GM21390 (cell line): ENCODE measurements around the gene PARK7.
"Not testable (repeated sequence)": the region's sequence is repeated elsewhere in the genome, so short reads cannot be mapped to it uniquely, and the experiment has no call there.

Experiments
- ATAC-seq: cut with Tn5 transposase; IDR thresholded peaks from one replicate; pipeline ENCODE4 v1.9.1; 2021; ENCODE audit not compliant: unreplicated experiment

The PARK7 gene

GRCh38 chr1:7942214-7942921 lies 19.1 kb upstream of the PARK7 start:
- ATAC-seq: no peak

DNA sequence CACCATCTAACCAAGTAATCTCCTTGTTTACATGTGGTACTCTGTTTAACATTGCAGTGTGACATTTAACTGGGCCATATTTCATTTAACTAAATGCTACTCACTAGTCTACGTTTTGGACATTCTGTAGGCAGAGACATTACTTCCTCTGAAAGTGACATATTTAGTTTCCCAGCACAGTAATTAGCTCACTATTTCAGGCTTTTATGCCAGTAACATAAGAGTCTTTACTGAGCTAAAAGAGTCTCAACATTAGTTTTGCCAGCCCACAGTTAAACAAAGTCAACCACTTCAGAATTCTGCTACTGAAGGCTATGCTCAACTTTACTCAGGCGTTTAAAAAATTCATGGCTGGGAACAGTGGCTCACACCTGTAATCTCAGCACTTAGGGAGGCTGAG lies 18.3 kb upstream of the PARK7 start:
- no peak for ATAC-seq

GRCh38 chr1:7948960-7949359 lies 12.6 kb upstream of the PARK7 start:
- ATAC-seq: no peak

DNA sequence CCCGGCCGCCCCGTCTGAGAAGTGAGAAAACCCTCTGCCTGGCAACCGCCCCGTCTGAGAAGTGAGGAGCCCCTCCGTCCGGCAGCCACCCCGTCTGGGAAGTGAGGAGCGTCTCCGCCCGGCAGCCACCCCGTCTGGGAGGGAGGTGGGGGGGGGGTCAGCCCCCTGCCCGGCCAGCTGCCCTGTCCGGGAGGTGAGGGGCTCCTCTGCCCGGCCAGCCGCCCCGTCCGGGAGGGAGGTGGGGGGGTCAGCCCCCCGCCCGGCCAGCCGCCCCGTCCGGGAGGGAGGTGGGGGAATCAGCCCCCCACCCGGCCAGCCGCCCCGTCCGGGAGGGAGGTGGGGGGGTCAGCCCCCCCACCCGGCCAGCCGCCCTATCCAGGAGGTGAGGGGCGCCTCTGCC lies 8.7 kb upstream of the PARK7 start:
- ATAC-seq: not testable (repeated sequence)

- peak; percentile 98 for ATAC-seq
Measured at GRCh38 chr1:7953850-7954609, 7.5 kb upstream of the PARK7 start.

DNA sequence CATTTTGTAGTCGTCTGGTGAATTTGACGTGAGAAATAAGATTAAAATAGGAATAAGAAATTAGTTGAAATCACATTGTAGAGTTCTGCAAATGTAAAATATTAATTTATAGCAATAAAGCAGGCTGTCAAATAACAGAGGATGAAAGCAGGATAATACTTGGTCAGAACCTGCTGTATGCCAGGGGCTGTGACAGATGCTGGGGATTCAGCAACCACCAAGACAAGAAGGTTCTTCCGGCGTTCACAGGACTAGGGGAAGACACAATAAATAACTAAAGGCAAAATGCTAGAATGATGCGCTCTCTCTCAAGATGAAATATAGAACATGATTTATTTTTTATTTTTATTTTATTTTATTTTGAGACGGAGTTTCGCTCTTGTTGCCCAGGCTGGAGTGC lies 6.8 kb upstream of the PARK7 start:
- ATAC-seq: no peak

DNA sequence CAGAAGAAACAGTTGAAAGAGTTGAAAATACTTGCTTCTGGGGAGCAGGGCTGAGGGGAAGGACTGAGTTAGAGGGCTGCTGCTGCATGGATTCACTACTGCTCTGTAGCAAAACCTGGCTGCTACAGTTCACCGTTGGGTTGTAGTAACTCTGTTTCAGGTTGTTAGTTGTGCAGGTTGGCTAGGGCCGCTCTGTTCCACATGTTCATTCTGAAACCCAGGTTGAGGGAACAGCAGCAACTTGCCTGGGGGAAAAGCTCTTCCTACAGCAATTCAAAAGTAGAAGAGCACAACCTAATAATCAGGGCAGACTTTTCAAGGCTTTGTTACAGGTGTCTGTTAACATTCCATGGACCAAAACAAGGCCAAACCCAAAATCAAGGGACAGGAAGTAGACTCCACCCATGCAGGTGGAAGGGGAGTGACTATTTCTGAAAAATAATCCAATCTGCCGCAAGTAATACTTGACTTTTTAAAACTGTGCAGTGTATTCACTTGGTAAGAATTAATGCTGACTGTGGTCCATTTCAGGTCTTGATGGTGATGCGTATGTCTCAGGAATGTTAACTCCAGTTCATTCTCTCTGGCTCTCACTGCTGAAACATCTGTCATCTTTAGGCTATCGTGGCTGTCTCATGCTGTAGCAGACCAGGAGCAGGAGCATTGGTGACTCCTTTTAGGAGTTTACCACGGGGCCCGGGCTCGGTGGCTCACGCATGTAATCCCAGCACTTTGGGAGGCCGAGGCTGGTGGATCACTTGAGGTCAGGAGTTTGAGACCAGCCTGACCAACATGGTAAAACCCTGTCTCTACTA lies 5.1 kb upstream of the PARK7 start:
- ATAC-seq: no peak

- ATAC-seq: no peak
Measured at GRCh38 chr1:7960165-7960564, 1.3 kb upstream of the PARK7 start.

DNA sequence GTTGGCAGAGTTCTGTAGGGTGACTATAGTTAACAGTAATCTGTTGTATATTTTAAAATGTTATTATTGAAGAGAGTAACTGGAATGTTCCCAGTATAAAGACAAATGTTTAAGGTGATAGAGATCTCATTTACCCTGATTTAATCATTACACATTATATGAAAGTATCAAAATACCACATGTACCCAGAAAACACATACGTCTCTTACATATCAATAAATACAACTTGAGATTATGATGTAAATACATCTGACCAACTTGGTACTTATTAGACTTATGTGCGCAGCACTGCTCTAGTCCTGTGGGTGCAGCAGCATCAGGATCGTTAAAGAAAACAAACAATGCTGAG lies 670 bp upstream of the PARK7 start:
- no peak for ATAC-seq

GRCh38 chr1:7962014-7962335 lies 464 bp downstream of the PARK7 start:
- ATAC-seq: peak; percentile 9

DNA sequence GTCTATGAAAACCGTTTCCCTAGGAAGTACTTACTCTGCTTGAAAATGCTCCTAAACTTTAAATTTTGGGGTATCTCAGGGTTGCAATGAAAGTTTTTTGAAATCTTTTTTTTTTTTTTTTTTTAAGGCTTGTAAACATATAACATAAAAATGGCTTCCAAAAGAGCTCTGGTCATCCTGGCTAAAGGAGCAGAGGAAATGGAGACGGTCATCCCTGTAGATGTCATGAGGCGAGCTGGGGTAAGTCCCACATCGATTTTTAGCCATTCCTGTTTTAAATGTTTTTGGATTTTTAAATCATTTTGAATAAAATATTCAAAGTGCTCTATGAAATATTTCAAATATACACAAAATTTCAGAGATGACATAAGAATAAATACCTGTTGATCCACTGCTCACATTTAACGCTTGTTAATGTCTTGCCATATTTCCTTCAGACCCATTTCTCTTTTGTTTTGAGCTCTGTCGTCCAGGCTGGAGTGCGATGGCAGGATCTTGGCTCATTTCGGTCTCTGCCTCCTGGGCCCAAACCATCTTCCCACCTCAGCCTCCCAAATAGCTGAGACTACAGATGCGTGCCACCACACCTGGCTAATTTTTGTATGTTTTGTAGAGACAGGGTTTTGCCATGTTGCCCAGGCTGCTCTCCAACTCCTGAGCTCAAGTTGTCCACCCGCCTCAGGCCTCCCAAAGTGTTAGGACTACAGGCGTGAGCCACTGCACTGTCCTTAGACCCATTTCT lies 1.3 kb downstream of the PARK7 start:
- ATAC-seq: no peak

- not testable (repeated sequence) for ATAC-seq
Measured at GRCh38 chr1:7963378-7963730, 1.8 kb downstream of the PARK7 start.

DNA sequence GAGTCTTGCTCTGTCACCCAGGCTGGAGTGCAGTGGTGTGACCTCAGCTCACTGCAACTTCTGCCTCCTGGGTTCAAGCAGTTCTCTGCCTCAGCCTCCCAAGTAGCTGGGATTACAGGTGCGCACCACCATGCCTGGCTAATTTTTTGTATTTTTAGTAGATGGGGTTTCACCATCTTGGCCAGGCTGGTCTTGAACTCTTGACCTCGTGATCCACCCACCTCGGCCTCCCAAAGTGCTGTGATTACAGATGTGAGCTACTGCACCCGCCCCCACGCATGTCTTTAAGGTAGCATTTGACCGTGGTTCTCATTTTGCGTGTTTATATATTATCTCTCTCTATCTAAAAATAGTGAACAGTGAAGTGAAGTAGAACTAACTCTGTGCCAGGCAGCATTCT lies 2.3 kb downstream of the PARK7 start:
- not testable (repeated sequence) for ATAC-seq

DNA sequence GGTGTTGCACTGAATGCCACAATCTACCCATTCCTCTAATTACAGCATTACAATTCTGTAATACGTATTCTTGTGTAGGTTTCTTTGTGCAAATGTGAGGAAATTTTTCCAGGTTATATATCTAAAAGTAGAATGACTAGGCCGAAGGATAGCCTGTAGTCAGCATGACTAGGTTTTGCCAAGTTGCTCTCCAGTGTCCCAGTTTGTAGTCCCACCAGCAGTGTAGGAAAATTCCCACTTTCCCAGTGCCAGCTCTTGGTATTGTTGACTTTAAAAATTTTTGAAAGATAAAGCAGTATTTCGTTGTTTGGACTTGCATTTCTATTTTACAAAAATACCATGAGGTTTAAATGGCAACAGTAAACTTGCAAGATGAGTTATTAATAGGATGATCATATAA lies 3.0 kb downstream of the PARK7 start:
- ATAC-seq: no peak

DNA sequence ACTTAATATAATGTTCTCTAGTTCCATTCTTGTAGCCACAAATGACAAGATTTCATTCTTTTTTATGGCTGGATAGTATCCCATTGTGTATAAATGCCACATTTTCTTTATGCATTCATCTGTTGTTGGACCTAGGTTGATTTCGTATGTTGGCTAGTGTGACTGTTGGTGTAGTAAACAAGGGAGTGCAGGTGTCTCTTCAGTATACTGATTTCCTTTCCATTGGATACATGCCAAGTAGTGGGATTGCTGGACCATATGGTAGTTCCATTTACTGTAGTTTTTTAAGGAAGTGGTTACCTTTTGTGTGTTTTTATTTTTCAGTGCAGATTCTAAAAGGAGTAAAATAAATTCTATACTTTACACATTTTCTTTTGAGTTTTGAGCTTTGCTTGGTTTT lies 5.7 kb downstream of the PARK7 start:
- no peak for ATAC-seq

- ATAC-seq: no peak
Measured at GRCh38 chr1:7967651-7968050, 6.1 kb downstream of the PARK7 start.

DNA sequence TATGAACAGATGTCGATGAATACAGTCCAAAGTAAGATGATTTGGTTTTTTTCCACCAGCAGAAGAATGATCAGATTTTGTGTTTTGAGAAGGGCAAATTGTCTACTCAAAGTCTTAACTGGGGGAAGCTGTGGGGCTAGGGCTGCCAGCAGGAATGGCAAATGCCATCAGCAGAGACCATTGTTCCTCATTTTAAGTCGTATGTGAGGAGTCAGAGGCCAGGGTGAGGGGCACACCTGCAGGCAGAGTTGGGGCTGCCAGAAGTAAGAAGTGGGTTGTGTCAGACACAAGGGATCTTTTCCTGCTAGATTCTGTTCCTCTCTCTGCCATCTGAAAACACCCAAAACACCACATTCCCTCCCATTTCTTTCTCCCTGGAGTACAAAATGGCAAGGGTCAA lies 8.7 kb downstream of the PARK7 start:
- ATAC-seq: no peak

DNA sequence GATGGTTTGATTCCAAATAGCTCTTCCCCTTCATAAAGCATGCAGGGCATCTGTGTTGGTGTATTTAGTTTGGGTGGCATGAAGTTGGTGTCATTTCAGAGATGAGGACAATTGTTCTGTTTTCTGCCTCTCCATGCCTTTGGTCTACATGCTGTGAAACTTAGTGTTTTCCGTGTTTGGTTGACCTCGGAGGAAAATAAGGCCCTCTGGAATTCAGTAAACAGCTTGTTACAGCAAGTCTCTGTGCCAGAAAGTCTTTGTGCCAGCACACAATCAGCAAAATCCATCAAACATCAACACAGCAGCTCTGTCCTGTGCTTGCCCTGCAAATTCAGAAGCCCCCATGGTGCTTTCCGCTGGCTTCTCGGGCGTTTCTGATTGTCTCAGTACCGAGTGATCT lies 9.5 kb downstream of the PARK7 start:
- ATAC-seq: no peak

GRCh38 chr1:7972285-7972684 lies 10.8 kb downstream of the PARK7 start:
- no peak for ATAC-seq

GRCh38 chr1:7973086-7973485 lies 11.6 kb downstream of the PARK7 start:
- ATAC-seq: no peak

DNA sequence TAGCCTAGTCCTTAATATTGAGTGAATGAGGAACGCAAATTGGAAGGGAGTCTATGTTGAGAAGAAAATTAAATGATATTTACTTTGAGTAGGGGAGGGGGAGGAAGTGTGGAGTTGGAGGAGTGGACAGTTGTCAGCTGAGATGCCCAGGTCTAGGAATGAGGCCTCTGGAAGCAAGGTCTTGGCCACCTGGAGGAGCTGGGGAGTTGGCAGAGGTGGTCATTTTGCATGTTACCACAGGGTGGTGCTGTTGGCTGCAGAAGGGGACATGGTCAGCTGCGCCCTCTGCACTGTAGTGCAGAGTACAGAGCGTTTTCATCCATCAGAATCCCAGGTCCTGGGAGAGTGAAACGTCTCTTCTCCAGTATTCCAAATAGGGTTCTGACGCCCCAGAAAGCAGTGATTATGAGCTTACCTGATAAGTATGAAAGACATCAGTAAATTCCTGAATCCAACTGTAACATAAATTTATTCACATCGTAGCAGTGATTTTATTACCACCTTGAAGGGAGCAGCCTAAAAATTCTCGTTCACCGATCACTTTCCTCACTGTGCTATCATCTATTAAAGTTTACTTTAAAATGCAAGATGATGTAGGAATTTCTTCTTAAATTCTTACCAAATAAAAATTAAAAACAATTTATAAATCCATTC lies 13.8 kb downstream of the PARK7 start:
- no peak for ATAC-seq
